ENCODE results near the gene PPP6R3.

DNA sequence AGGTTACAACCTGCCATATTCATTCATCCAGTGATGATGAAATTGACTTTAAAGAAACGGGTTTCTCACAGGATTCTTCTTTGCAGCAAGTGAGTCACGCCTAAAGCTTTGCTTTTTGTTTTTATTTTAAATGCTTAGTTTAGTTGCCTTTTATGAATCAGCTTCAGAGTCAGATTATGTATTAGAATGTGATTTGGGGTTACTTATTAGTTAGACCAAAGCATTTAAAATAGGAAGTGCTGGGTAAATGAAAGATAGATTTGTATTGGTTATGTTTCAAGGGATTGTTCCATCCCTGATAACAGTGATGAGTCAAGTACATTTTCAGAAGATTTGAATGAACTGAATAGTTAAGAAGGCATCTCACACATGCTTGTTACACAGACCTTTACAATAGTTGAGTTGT is 122.5 kb downstream of the PPP6R3 start:
- TF ChIP-seq CTCF (IDR thresholded peaks at IDR 0.05): no peak
- TF ChIP-seq TCF7L2 (IDR thresholded peaks at IDR 0.05; ENCODE audit: low read depth, low read length): no peak
- TF ChIP-seq POLR2AphosphoS5 (IDR thresholded peaks at IDR 0.05; ENCODE audit: low read depth, low read length): no peak

Measured in Panc1 (cell line).